Smooth muscle cell of the umbilical artery (primary cell): ENCODE data around the gene RARRES1. TPM values are rescaled to one million over a fixed set of nuclear protein-coding genes. Genes with fewer than 3 reads are reported as not detected.

Source experiments
- total RNA-seq: library from RNA; depleted of rRNA; stranded (reverse); fragments of >200 nt; gene quantifications from 2 replicates; pipeline ENCODE4 v1.2.3, GENCODE V29; 2014

Gene RARRES1, protein sequence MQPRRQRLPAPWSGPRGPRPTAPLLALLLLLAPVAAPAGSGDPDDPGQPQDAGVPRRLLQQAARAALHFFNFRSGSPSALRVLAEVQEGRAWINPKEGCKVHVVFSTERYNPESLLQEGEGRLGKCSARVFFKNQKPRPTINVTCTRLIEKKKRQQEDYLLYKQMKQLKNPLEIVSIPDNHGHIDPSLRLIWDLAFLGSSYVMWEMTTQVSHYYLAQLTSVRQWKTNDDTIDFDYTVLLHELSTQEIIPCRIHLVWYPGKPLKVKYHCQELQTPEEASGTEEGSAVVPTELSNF
- total RNA-seq: 10.9 and 43.9 TPM in 2 replicates

DNA sequence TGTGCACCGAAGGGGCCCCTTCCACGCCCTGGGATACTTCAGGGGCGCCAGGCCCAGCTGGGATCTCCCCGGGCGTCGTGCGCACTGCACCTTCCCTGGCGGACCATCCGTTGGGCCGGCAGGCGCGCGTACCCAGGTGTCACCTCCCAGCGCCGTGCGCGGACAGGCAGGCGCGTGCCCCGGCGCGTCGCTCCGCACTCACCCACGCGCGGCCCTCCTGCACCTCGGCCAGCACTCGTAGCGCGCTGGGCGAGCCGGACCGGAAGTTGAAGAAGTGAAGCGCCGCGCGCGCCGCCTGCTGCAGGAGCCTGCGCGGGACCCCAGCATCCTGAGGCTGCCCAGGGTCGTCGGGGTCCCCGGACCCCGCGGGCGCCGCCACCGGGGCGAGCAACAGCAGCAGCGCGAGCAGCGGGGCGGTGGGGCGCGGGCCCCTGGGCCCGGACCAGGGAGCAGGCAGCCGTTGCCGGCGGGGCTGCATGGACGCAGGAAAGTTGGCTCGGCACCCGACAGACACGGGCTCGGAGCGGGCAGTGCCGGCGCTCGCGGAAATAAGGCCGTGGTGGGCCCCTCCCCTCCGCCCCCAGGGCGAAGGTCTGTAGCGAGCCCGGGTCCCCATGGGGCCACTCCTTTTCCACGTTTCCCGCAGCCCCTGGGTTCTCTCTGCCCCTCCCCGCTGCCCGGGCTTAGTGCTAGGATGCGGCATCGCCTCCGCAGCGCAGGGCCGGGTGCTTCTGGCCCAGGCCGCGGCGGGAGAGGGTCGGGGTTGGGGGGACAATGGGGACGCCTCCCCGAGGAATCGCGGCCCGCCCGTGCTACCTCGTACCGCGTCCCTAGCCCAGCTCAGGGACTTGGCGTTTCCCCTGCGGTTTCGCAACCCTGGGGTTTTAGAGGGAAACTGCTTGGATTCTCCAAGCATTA, at the start of gene RARRES1:
Gene RARRES1, minus strand, starts transcription at position 520 of the 918 bp plus-strand sequence. Its CDS starts 42 bp downstream, at position 478.

DNA sequence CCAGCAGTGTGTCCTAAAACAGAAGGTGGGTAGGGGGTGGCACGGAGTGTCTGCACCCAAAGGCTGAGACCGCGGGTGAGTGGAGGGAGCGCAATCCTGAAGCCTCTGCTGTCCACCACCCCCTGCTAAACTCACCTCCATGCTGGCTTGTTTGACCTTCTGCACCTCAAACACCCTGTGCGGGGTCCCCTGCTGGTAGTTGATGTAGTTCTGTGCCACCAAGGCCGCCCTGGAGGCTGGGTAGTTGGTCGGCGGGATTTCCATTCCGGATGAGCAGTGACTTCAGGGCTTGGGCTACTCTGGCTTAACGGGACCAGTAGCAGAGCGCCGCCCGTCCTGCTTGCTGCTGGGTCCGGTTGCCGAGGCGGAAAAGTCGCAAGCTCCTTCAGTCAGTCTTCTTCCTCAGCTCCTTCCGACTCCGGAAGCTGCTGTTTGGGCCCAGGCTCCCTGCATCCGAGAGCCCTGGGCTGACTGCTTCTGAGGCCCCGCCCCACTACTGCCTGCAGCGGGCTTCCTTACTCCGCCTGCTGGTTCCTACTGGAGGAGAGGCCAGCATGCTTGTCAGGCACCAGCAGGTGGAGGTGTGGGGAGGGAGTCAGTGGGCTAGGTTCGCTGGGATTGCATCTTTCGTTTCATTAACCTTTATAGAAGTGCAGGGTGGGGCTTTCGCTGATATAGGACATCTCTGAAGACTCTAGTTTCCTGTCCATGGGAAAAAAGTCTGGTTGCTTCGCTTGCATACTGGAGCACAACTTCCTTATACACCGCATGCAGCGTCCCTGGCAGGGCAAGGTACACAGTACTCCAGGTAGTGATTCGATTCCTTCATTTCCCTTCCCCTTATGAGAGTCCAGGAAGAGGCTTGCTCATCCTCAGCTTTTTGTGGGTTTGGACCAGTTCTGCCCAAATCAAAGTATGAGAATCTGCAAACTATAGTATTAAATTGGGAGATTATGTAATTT, 59.8 kb downstream of the RARRES1 start, which contains the start of gene LXN:
Gene LXN, minus strand, starts transcription at position 434 of the 962 bp plus-strand sequence. Its CDS starts 170 bp downstream, at position 264.

Other genes starting within 250 kb of the RARRES1 start
- 10.2 and 13.7 TPM in 2 replicates for gene MLF1, start 161.3 kb downstream of the RARRES1 start, total RNA-seq
- 44.5 and 60.7 TPM in 2 replicates for gene GFM1, start 87.9 kb downstream of the RARRES1 start, total RNA-seq
- 115 and 116 TPM in 2 replicates for gene LXN, start 59.8 kb downstream of the RARRES1 start, total RNA-seq
- gene MFSD1, start 69.6 kb upstream of the RARRES1 start, total RNA-seq: 139 and 228 TPM in 2 replicates